Measurements from ENCODE around the gene ARHGEF19.
"Not testable (repeated sequence)": the region's sequence is repeated elsewhere in the genome, so short reads cannot be mapped to it uniquely, and the experiment has no call there.

Gene ARHGEF19

DNA sequence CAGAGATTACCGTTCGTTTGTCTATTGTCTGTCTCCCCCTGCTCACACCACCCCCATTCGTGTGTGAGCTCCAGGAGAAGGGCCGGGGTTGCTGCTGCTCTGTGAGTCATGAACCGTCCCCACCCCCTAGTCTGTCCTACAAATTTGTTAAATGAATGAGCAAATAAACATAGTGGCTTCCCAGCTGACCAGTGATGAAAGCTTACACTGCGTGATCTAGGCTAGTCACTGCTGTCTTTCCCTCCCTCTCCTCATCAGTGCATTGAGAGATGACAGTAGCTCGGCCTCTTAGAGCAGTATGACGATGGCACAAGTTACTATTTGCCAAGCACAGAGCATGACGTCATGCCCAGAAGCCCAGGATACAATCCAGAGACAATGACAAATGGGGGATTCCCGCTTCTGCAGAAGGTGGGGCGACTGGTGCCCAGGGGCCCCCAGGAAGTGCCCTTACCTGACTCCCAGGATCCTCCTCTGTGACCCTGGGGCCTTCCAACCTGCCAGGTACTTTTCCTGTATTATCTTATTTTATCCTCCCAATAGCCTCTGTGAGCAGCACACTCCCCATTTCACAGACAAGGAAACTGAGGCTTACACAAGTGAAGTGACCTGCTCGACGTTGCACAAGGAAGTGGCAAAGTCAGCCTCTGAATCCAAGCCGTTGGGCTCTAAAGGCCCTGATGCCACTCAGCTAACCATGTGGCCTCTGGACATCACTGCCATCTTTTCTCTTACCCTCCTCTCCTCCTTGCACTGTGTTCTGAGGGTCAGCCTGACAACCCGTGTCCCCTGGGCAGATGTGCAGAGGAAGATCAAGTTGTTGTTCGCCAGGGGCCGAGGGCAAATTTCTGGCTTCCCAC is 48.0 kb downstream of the ARHGEF19 start:
- peak; percentile 19 for DNase-seq (ENCODE audit: low spot score)

- not testable (repeated sequence) for DNase-seq (ENCODE audit: low spot score)
Observed at GRCh38 chr1:16163608-16164212, 48.7 kb downstream of the ARHGEF19 start.

GRCh38 chr1:16162163-16162822 is 50.2 kb downstream of the ARHGEF19 start:
- DNase-seq (ENCODE audit: low spot score) = peak; percentile 56

GRCh38 chr1:16161717-16162116 is 50.7 kb downstream of the ARHGEF19 start:
- no peak for DNase-seq (ENCODE audit: low spot score)

- no peak for DNase-seq (ENCODE audit: low spot score)
Observed at GRCh38 chr1:16158993-16159831, 53.2 kb downstream of the ARHGEF19 start.

DNA sequence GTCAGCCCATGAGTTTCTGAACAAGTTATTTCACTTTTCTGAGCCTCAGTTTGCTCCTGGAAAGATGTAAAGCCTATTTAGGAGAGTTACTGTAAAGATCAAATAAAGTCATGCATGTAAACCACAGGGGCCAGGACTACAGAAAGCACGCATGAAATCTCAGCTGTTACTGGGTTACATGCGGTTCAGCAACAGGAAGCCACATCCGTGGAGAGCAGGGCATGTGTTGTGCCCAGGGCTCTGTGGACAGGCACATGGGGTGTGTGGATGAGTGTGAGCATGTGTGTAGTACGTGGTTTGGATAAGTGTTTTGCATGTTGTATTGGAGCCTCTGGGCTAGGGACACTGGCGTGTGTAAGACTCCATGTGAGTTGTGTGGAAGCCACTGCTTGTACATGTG is 54.4 kb downstream of the ARHGEF19 start:
- DNase-seq (ENCODE audit: low spot score) = peak; percentile 39

- DNase-seq (ENCODE audit: low spot score) = no peak
Observed at GRCh38 chr1:16156848-16157495, 55.5 kb downstream of the ARHGEF19 start.

DNA sequence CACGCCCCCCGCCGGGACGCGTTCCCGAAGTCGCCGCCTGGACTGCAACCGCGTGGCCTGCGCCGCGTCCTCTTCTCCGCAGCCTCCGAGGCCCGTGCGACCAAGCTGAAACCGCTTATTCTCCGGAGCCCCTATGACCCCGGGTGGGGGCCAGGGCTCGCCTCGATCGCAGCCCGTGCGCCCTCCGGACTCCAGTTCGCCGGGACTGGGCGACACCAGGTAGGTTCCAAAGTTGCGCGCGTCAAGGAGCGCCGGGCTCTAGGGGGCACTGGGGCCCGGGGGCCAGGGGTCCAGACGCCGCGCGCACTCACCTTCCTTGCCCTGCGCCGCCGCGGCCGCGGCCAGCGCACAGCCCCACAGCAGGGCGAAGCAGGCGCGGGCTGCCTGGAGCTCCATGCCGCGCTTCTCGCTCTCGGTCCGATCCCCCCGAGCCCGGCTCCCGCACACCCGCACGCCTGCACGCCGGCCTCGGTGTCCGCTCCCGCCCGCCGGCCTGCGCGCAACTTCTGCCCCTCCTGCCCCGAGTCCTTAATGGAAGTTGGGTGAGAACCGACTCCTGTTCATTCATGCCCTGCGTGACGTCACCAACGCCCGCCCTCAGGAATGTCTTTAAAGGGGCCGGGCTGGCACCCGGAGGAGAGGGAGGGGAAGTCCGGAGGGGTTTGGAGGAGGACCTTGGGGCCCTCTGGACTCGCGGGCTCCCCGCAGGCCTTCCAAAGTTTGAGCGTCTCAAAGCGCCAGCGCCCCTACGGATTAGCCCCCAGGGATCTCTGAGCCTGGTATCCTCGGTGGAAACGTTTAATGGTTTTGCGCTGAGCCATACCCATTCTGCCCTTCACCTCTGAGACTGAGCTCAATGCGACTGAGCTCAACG is 56.7 kb downstream of the ARHGEF19 start, which contains the start of gene EPHA2:
EPHA2 (minus strand) TSS at position 533 of the 874 bp plus-strand sequence; CDS start at position 396, 137 bp downstream.
- DNase-seq (ENCODE audit: low spot score) = no peak

- DNase-seq (ENCODE audit: low spot score) = no peak
Observed at GRCh38 chr1:16153999-16154673, 58.3 kb downstream of the ARHGEF19 start.

- DNase-seq (ENCODE audit: low spot score) = no peak
Observed at GRCh38 chr1:16153096-16153998, 59.1 kb downstream of the ARHGEF19 start.

DNA sequence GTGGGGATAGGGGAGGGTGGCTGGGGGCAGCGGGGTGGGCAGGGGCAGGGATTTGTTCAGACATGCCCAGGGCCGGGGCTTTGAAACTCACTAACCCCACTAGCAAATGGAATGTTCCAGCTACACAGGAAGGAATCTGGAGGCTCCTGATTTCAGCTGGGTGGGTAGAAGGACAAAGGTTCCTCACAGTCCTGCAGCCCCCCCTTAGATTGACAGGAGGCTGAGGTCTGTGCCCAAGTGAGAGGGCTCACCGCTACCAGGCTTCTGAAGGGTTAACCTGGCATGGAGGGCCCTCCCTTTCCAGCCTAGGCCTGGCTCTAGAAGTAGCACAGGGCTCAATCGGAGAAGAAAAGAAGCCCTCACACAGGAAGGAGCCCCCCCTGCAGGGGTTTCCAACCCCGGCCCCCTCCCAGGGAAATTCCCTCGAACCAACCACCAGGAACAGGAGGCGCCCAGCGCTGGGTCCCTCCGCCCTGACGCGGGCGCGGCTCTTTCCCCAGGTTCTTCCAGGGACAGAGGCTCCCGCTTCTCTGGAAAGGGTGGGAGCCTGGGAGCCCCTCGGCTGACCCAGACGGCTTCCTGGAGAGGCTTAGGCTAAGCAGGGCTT is 59.9 kb downstream of the ARHGEF19 start:
- no peak for DNase-seq (ENCODE audit: low spot score)

GRCh38 chr1:16151995-16152384 is 60.5 kb downstream of the ARHGEF19 start:
- no peak for DNase-seq (ENCODE audit: low spot score)

- no peak for DNase-seq (ENCODE audit: low spot score)
Observed at GRCh38 chr1:16151196-16151994, 61.1 kb downstream of the ARHGEF19 start.

DNA sequence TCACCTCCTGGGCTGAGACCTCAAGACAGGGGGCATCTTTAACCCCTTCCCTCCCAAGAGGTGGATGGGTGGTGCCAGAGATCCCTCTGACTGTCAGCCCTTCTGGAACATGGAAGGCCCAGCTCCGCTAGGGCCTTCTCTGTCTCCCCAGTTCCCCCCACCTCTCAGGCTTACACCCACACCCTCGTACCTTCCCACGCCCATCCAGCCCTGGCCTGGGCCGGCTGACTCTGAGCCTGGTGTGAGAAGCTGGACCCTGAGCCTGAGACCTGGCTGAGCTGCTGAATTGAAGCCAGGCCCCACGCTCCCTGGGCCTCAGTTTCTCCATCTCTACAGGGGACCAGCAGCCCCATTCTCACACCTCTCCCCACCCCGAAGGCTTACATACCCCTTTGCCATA is 61.9 kb downstream of the ARHGEF19 start:
- no peak for DNase-seq (ENCODE audit: low spot score)

DNA sequence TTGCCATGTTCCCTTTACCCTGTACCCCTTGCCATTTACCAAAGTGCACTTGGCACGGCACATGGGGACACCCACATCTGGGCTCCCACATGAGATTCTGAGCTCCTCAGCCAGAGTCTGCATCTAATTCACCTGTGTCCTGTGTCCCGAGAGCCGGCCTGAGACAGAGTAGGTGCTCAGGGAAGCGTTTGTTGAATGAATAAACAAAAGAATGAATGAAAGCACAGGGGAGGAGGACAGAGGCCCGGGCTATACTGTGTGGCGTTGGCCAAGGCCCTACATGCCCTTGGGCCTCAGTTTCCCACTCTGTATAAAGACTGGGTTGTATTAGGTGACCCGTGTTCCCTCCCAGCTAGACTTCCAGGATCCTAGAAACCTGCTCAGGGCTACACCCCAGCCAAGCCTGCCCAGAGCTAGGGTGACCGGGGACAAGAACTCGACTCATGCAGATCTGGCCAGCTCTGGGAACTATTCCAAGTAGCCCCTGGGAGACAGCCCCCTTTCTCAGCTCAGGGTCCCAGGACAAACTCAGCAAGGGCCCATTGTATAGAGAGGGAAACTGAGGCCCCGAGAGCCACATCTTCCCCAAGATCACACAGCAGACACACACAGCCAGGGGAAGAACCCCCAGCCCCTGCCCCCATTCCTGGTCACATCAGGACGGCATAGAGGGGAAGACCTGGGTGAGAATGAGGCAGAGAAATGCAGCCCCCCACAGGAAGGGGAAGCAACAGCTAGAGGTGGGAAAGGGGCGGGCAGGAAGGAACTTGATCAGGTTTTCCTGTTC is 62.6 kb downstream of the ARHGEF19 start:
- DNase-seq (ENCODE audit: low spot score) = no peak

GRCh38 chr1:16149146-16149545 is 63.3 kb downstream of the ARHGEF19 start:
- no peak for DNase-seq (ENCODE audit: low spot score)

Data from CD4-positive, alpha-beta T cell treated with Interleukin-2 at 100 ng/mL for 4 hours (primary cell).